HCT116 (cell line): Measurements from ENCODE around the gene PODN. TPM values are rescaled to one million over a fixed set of nuclear protein-coding genes. Genes with fewer than 3 reads are reported as not detected.

ENCODE experiments used
- ATAC-seq: fragments of 200-7000 bp; cut with Tn5 transposase; 2 replicates; pipeline ENCODE4 v1.9.1; 2020; ENCODE audit warnings: mild to moderate bottlenecking, moderate library complexity
- BruUV-seq: library from RNA; stranded (reverse); fragments of 400-500 nt; replicated peaks from 2 replicates; lab custom pipeline; 2021; lab: Mats Ljungman, UMichigan
- CTCF ChIA-PET: fragments of 300-600 bp; sonication (Branson Sonifier 250); formaldehyde crosslinking; loops from one replicate; lab custom pipeline; 2021; ENCODE audit warnings: antibody characterized with exemption; lab: Charles Lee
- POLR2A ChIA-PET: fragments of 300-600, 350-600 bp; sonication (Branson Sonifier 250); formaldehyde crosslinking; loops from one replicate; lab custom pipeline; 2021; ENCODE audit warnings: antibody characterized with exemption; lab: Charles Lee
- RAD21 ChIA-PET, 2 experiments: fragments of 300-600 bp; sonication (Branson Sonifier 250); formaldehyde crosslinking; loops; one replicate each; lab custom pipeline; 2023; ENCODE audit warnings: low total read pairs in 2 of 2; ENCODE audit not compliant: uncharacterized antibody in 2 of 2, unreplicated experiment in 2 of 2, low non-redundant PET in 1 of 2; lab: Charles Lee
- DNase-seq: peaks from one replicate; pipeline ENCODE4 v3.0.0-alpha.2; 2010; ENCODE audit warnings: low read depth, low spot score
- H2AFZ ChIP-seq: fragments of 200-600 bp; shearing (Covaris generic), sonication (generic); 2 replicates; pipeline ENCODE4 v1.6.1; 2017; ENCODE audit warnings: low read depth, mixed run types, mixed read lengths, antibody characterized with exemption, low read length; ENCODE audit not compliant: poor library complexity, severe bottlenecking
- H3K27ac ChIP-seq: 2 replicates; pipeline ENCODE4 v1.5.1; 2012; ENCODE audit warnings: low read depth, low read length
- H3K27me3 ChIP-seq: fragments of 200-600 bp; sonication (generic); 2 replicates; pipeline ENCODE4 v1.6.1; 2016; ENCODE audit warnings: mixed run types, low read length, mixed read lengths; ENCODE audit not compliant: insufficient read depth
- H3K36me3 ChIP-seq, 2 experiments: fragments of 200-500 bp in 1 of 2; fragments of 200-600 bp in 1 of 2; sonication (Bioruptor generic) in 1 of 2; sonication (generic) in 1 of 2; 2 replicates each; pipeline versions ENCODE4 v1.5.1 to v1.6.1; 2014 to 2016; ENCODE audit warnings: low read length in 2 of 2, inconsistent platforms in 1 of 2, mixed read lengths in 1 of 2, mixed run types in 1 of 2; ENCODE audit not compliant: insufficient read depth in 2 of 2, control insufficient read depth in 1 of 2
- H3K4me1 ChIP-seq, 2 experiments: fragments of 200-600 bp in 1 of 2; sonication (generic) in 1 of 2; 2 replicates each; pipeline versions ENCODE4 v1.5.1 to v1.6.1; 2012 to 2017; ENCODE audit warnings: low read length in 2 of 2, inconsistent platforms in 1 of 2, mild to moderate bottlenecking in 1 of 2, mixed read lengths in 1 of 2, mixed run types in 1 of 2, moderate library complexity in 1 of 2; ENCODE audit not compliant: insufficient read depth in 2 of 2, control insufficient read depth in 1 of 2
- H3K4me2 ChIP-seq: fragments of 200-600 bp; sonication (generic); 2 replicates; pipeline ENCODE4 v1.6.1; 2017; ENCODE audit warnings: mixed run types, low read length, mixed read lengths
- H3K4me3 ChIP-seq, 2 experiments: fragments of 200-600 bp in 1 of 2; sonication (generic) in 1 of 2; replicated peaks in 1 of 2; 2 replicates each; pipeline ENCODE4 v1.5.1; 2011 to 2016; ENCODE audit warnings: low read length in 2 of 2, control low read depth in 1 of 2, low read depth in 1 of 2, mild to moderate bottlenecking in 1 of 2, mixed read lengths in 1 of 2, mixed run types in 1 of 2
- H3K79me2 ChIP-seq: fragments of 200-600 bp; sonication (generic); 2 replicates; pipeline ENCODE4 v1.6.1; 2017; ENCODE audit warnings: mild to moderate bottlenecking, mixed run types, low read length, moderate library complexity, mixed read lengths; ENCODE audit not compliant: insufficient read depth
- H3K9ac ChIP-seq: fragments of 200-600 bp; sonication (generic); 2 replicates; pipeline ENCODE4 v1.6.1; 2016; ENCODE audit warnings: low read length, mixed read lengths
- H3K9me2 ChIP-seq: fragments of 200-600 bp; sonication (generic), shearing (Covaris generic); 2 replicates; pipeline ENCODE4 v1.6.1; 2017; ENCODE audit warnings: mixed run types, mild to moderate bottlenecking, moderate library complexity; ENCODE audit not compliant: insufficient read depth
- H3K9me3 ChIP-seq, 2 experiments: fragments of 200-500 bp in 1 of 2; fragments of 200-600 bp in 1 of 2; sonication (Bioruptor generic) in 1 of 2; sonication (generic) in 1 of 2; 2 replicates each; pipeline ENCODE4 v1.6.1; 2014 to 2017; ENCODE audit warnings: low read length in 2 of 2, mixed read lengths in 2 of 2, inconsistent platforms in 1 of 2, low read depth in 1 of 2, mild to moderate bottlenecking in 1 of 2, mixed run types in 1 of 2, moderate library complexity in 1 of 2; ENCODE audit not compliant: control insufficient read depth in 1 of 2, insufficient read depth in 1 of 2
- H4K20me1 ChIP-seq: fragments of 200-600 bp; sonication (generic), shearing (Covaris generic); 2 replicates; pipeline ENCODE4 v1.6.1; 2017; ENCODE audit warnings: mixed run types, mild to moderate bottlenecking, moderate library complexity; ENCODE audit not compliant: insufficient read depth
- ATF3 ChIP-seq: IDR thresholded peaks from 2 replicates; pipeline ENCODE4 v1.6.1; 2012
- CBX3 ChIP-seq: IDR thresholded peaks from 2 replicates; pipeline ENCODE4 v1.6.1; 2012; ENCODE audit warnings: low read depth
- CEBPB ChIP-seq: IDR thresholded peaks from 2 replicates; pipeline ENCODE4 v1.6.1; 2012; ENCODE audit warnings: low read depth
- EGR1 ChIP-seq: IDR thresholded peaks from 2 replicates; pipeline ENCODE4 v1.6.1; 2012; ENCODE audit warnings: low read depth
- ELF1 ChIP-seq: IDR thresholded peaks from 2 replicates; pipeline ENCODE4 v1.6.1; 2012; ENCODE audit warnings: low read depth, borderline replicate concordance
- EZH2 ChIP-seq: fragments of 200-600 bp; sonication (generic); IDR thresholded peaks from 2 replicates; pipeline ENCODE4 v1.6.1; 2017; ENCODE audit warnings: antibody characterized with exemption, mixed run types
- EZH2phosphoT487 ChIP-seq: fragments of 200-600 bp; IDR thresholded peaks from 2 replicates; pipeline ENCODE4 v1.6.1; 2018; ENCODE audit warnings: antibody characterized with exemption, borderline replicate concordance
- JUND ChIP-seq: IDR thresholded peaks from 2 replicates; pipeline ENCODE4 v1.6.1; 2012
- MAX ChIP-seq: IDR thresholded peaks from 2 replicates; pipeline ENCODE4 v1.6.1; 2012
- POLR2A ChIP-seq: IDR thresholded peaks from 2 replicates; pipeline ENCODE4 v1.7.0; 2011; ENCODE audit warnings: borderline replicate concordance; ENCODE audit not compliant: insufficient read depth, insufficient read length; ENCODE audit errors: extremely low read depth
- POLR2AphosphoS5 ChIP-seq: IDR thresholded peaks from 2 replicates; pipeline ENCODE4 v1.6.1; 2011; ENCODE audit warnings: mild to moderate bottlenecking, low read depth, low read length, moderate library complexity
- REST ChIP-seq: IDR thresholded peaks from 2 replicates; pipeline ENCODE4 v1.6.1; 2012; ENCODE audit warnings: low read depth
- SIN3A ChIP-seq: IDR thresholded peaks from 2 replicates; pipeline ENCODE4 v1.6.1; 2012; ENCODE audit warnings: low read depth
- SRF ChIP-seq: IDR thresholded peaks from 2 replicates; pipeline ENCODE4 v1.6.1; 2012; ENCODE audit warnings: low read depth
- TCF7L2 ChIP-seq: IDR thresholded peaks from 2 replicates; pipeline ENCODE4 v1.7.0; 2011; ENCODE audit warnings: borderline replicate concordance, inconsistent platforms; ENCODE audit not compliant: insufficient read depth, insufficient read length; ENCODE audit errors: extremely low read depth
- YY1 ChIP-seq: IDR thresholded peaks from 2 replicates; pipeline ENCODE4 v1.6.1; 2011; ENCODE audit warnings: low read length, low read depth, moderate library complexity, mild to moderate bottlenecking; ENCODE audit not compliant: insufficient replicate concordance; ENCODE audit errors: extremely low read depth
- ZFX ChIP-seq: fragments of 450-650 bp; IDR thresholded peaks from 2 replicates; pipeline ENCODE4 v1.6.1; 2017
- ZNF274 ChIP-seq: fragments of 200-500 bp; sonication (Bioruptor generic); IDR thresholded peaks from 2 replicates; pipeline ENCODE4 v1.6.1; 2014; ENCODE audit warnings: mild to moderate bottlenecking, low read depth, low read length, inconsistent platforms
- intact Hi-C: fragments of 100-400 bp; cut with micrococcal nuclease; formaldehyde crosslinking; loops from 2 replicates; pipeline ENCODE4 v1.10.0; 2022
- total RNA-seq: library from RNA; stranded (reverse); gene quantifications from one replicate; pipeline ENCODE4 v1.2.1, GENCODE V29; 2021; ENCODE audit not compliant: unreplicated experiment
- TF ChIP-seq, protein P1 (sequence below): IDR thresholded peaks from 2 replicates; pipeline ENCODE4 v1.6.1; 2011; ENCODE audit warnings: mild to moderate bottlenecking, low read length, moderate library complexity; ENCODE audit not compliant: insufficient replicate concordance; ENCODE audit errors: extremely low read depth

The PODN gene
- total RNA-seq, 1 experiment from 2014 or later: 0.22 TPM

- BruUV-seq: no TSS peak
- Histone ChIP-seq H3K4me3 (no peak overlapping the region), H3K79me2 (no peaks in the 10 kb centered on the region), H3K36me3 (no peaks in the 10 kb centered on the region), H3K27ac (no peak overlapping the region), H3K27me3 (no peaks in the 10 kb centered on the region), H3K9me2 (no peaks in the 10 kb centered on the region), H3K4me1 (peaks cover 0 to 21% of the 10 kb centered on the region in 2 experiments; a peak in 2 of 4 replicates), H2AFZ (no peak overlapping the region), H4K20me1 (no peaks in the 10 kb centered on the region), H3K9ac (no peak overlapping the region), H3K9me3 (no peaks in the 10 kb centered on the region), H3K4me2 (no peak overlapping the region)
- ChIA-PET POLR2A (no interaction called here), RAD21 (no interaction called here), CTCF (no interaction called here)
- intact Hi-C loops: no loop called here
- TF ChIP-seq SRF: no peak
- no peak for TF ChIP-seq EGR1
- no peak for TF ChIP-seq CBX3
- TF ChIP-seq YY1: no peak
- TF ChIP-seq ATF3: no peak
- no peak for TF ChIP-seq REST
- TF ChIP-seq EZH2: no peak
- no peak for TF ChIP-seq TCF7L2
- TF ChIP-seq POLR2A: no peak
- TF ChIP-seq ELF1: no peak
- no peak for TF ChIP-seq ZNF274
- TF ChIP-seq JUND: no peak
- TF ChIP-seq MAX: no peak
- no peak for TF ChIP-seq CEBPB
- no peak for TF ChIP-seq ZFX
- TF ChIP-seq EZH2phosphoT487: no peak
- no peak for TF ChIP-seq SIN3A
- no peak for TF ChIP-seq POLR2AphosphoS5
- TF ChIP-seq, protein P1, sequence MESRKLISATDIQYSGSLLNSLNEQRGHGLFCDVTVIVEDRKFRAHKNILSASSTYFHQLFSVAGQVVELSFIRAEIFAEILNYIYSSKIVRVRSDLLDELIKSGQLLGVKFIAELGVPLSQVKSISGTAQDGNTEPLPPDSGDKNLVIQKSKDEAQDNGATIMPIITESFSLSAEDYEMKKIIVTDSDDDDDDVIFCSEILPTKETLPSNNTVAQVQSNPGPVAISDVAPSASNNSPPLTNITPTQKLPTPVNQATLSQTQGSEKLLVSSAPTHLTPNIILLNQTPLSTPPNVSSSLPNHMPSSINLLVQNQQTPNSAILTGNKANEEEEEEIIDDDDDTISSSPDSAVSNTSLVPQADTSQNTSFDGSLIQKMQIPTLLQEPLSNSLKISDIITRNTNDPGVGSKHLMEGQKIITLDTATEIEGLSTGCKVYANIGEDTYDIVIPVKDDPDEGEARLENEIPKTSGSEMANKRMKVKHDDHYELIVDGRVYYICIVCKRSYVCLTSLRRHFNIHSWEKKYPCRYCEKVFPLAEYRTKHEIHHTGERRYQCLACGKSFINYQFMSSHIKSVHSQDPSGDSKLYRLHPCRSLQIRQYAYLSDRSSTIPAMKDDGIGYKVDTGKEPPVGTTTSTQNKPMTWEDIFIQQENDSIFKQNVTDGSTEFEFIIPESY: no peak
- DNase-seq (no peak), ATAC-seq (no peak)
Measured at GRCh38 chr1:53086491-53087070, 24.6 kb downstream of the PODN start.
